Keratinocyte (primary cell): ENCODE data around the gene CLSTN2. TPM values are rescaled to one million over a fixed set of nuclear protein-coding genes. Genes with fewer than 3 reads are reported as not detected.

ENCODE experiments used
- DNase-seq: peaks from one replicate; pipeline ENCODE4 v3.0.0-alpha.2; 2011; ENCODE audit warnings: low read depth, missing footprints, low spot score
- FAIRE-seq: peaks from 2 replicates; lab custom pipeline; 2011; peaks lifted over from hg19 to GRCh38; lab: Jason Lieb, UNC
- H2AFZ ChIP-seq: 2 replicates; pipeline ENCODE4 v1.6.0; 2012; ENCODE audit warnings: low read length, control low read depth, inconsistent platforms; ENCODE audit not compliant: control insufficient read depth
- H3K27ac ChIP-seq: 2 replicates; pipeline ENCODE4 v1.5.1; 2011; ENCODE audit warnings: low read length; ENCODE audit not compliant: control insufficient read depth, insufficient read depth
- H3K27me3 ChIP-seq: 3 replicates; pipeline ENCODE4 v1.6.0; 2011; ENCODE audit warnings: low read length; ENCODE audit not compliant: control insufficient read depth, insufficient read depth; ENCODE audit errors: extremely low read depth
- H3K36me3 ChIP-seq, 2 experiments: 2 replicates in 1 of 2; 3 replicates in 1 of 2; pipeline ENCODE4 v1.5.1; 2011; ENCODE audit warnings: low read length in 2 of 2, mild to moderate bottlenecking in 1 of 2; ENCODE audit not compliant: control insufficient read depth in 2 of 2, insufficient read depth in 2 of 2; ENCODE audit errors: extremely low read depth in 1 of 2
- H3K4me1 ChIP-seq: 3 replicates; pipeline ENCODE4 v1.5.1; 2011; ENCODE audit warnings: low read length; ENCODE audit not compliant: control insufficient read depth, insufficient read depth; ENCODE audit errors: extremely low read depth
- H3K4me2 ChIP-seq: 3 replicates; pipeline ENCODE4 v1.6.0; 2011; ENCODE audit warnings: low read depth, low read length; ENCODE audit not compliant: control insufficient read depth, insufficient read depth; ENCODE audit errors: extremely low read depth
- H3K4me3 ChIP-seq, 3 experiments: fragments of 200-600 bp in 1 of 3; sonication (generic) in 1 of 3; 2 replicates in 2 of 3; 3 replicates in 1 of 3; pipeline ENCODE4 v1.5.1; 2011 to 2016; ENCODE audit warnings: low read length in 3 of 3, mild to moderate bottlenecking in 3 of 3, control low read depth in 2 of 3, inconsistent platforms in 1 of 3, low read depth in 1 of 3, mixed read lengths in 1 of 3, mixed run types in 1 of 3, moderate library complexity in 1 of 3; ENCODE audit not compliant: control insufficient read depth in 2 of 3, insufficient read depth in 2 of 3; ENCODE audit errors: extremely low read depth in 1 of 3
- H3K79me2 ChIP-seq: 2 replicates; pipeline ENCODE4 v1.6.0; 2012; ENCODE audit warnings: low read length; ENCODE audit not compliant: control insufficient read depth, insufficient read depth
- H3K9ac ChIP-seq: 3 replicates; pipeline ENCODE4 v1.6.0; 2011; ENCODE audit warnings: low read length; ENCODE audit not compliant: control insufficient read depth, insufficient read depth; ENCODE audit errors: extremely low read depth
- H3K9me1 ChIP-seq: 3 replicates; pipeline ENCODE4 v1.6.0; 2011; ENCODE audit warnings: low read length; ENCODE audit not compliant: control insufficient read depth, insufficient read depth; ENCODE audit errors: extremely low read depth
- H3K9me3 ChIP-seq: 2 replicates; pipeline ENCODE4 v1.5.1; 2012; ENCODE audit warnings: low read depth, low read length; ENCODE audit not compliant: control insufficient read depth
- H4K20me1 ChIP-seq: 3 replicates; pipeline ENCODE4 v1.6.0; 2011; ENCODE audit warnings: low read length; ENCODE audit not compliant: control insufficient read depth, insufficient read depth; ENCODE audit errors: extremely low read depth
- EZH2 ChIP-seq: IDR thresholded peaks from one replicate; pipeline ENCODE4 v1.6.1; 2012; ENCODE audit warnings: inconsistent platforms, mild to moderate bottlenecking, low read length, moderate library complexity
- dilution Hi-C: fragments of 300-500 bp; cut with MboI; formaldehyde crosslinking; loops from one replicate; pipeline ENCODE4 v1.7.0; 2020; ENCODE audit warnings: low sequenced_read_pairs; ENCODE audit not compliant: extremely low pct_ligation_motif_present
- polyA plus RNA-seq, 5 experiments: library from polyadenylated mRNA; depleted of rRNA in 3 of 5; stranded (reverse) in 3 of 5; stranded (forward) in 1 of 5; unstranded in 1 of 5; fragments of >200 nt; gene quantifications; 1 replicate in 1 of 5; 2 replicates in 3 of 5; 3 replicates in 1 of 5; pipeline versions ENCODE4 v1.2.1 to v1.2.3, GENCODE V29; 2011 to 2012; ENCODE audit warnings: missing spikeins in 2 of 5, low read depth in 1 of 5, low replicate concordance in 1 of 5
- TF ChIP-seq, protein P1 (sequence below), 3 experiments: IDR thresholded peaks in 1 of 3; conservative IDR thresholded peaks in 1 of 3; optimal IDR thresholded peaks in 1 of 3; 2 replicates in 2 of 3; 3 replicates in 1 of 3; pipeline versions ENCODE3 to v1.5.1; 2011; ENCODE audit warnings: low read length in 3 of 3, mild to moderate bottlenecking in 3 of 3, moderate library complexity in 2 of 3, control low read depth in 1 of 3, inconsistent platforms in 1 of 3; ENCODE audit not compliant: insufficient read depth in 2 of 3; ENCODE audit errors: extremely low read depth in 1 of 3

CLSTN2 gene
- polyA plus RNA-seq, 1 donor (not counting 4 experiments of a cell fraction or from before 2014, with no cell fraction given) = 0.09 TPM

- Histone ChIP-seq H3K9ac (no peak overlapping the region), H3K36me3 (no peaks in the 10 kb centered on the region), H2AFZ (no peak overlapping the region), H4K20me1 (no peaks in the 10 kb centered on the region), H3K4me2 (no peak overlapping the region), H3K27me3 (no peaks in the 10 kb centered on the region), H3K9me1 (no peaks in the 10 kb centered on the region), H3K9me3 (no peaks in the 10 kb centered on the region), H3K4me1 (no peaks in the 10 kb centered on the region), H3K79me2 (no peaks in the 10 kb centered on the region), H3K4me3 (no peak overlapping the region), H3K27ac (no peak overlapping the region)
- no peak for TF ChIP-seq EZH2
- TF ChIP-seq, protein P1, sequence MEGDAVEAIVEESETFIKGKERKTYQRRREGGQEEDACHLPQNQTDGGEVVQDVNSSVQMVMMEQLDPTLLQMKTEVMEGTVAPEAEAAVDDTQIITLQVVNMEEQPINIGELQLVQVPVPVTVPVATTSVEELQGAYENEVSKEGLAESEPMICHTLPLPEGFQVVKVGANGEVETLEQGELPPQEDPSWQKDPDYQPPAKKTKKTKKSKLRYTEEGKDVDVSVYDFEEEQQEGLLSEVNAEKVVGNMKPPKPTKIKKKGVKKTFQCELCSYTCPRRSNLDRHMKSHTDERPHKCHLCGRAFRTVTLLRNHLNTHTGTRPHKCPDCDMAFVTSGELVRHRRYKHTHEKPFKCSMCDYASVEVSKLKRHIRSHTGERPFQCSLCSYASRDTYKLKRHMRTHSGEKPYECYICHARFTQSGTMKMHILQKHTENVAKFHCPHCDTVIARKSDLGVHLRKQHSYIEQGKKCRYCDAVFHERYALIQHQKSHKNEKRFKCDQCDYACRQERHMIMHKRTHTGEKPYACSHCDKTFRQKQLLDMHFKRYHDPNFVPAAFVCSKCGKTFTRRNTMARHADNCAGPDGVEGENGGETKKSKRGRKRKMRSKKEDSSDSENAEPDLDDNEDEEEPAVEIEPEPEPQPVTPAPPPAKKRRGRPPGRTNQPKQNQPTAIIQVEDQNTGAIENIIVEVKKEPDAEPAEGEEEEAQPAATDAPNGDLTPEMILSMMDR (optimal IDR thresholded peaks at IDR 0.05 in 1 of 3, IDR thresholded peaks at IDR 0.05 in 1 of 3, conservative IDR thresholded peaks at IDR 0.05 in 1 of 3; ENCODE audit: extremely low read depth in 1 of 3, insufficient read depth in 2 of 3, low read length in 3 of 3) = no peak
- FAIRE-seq = no peak
- DNase-seq = no peak
- dilution Hi-C loops = no loop called here
Observed at GRCh38 chr3:140365872-140366697, 431.1 kb downstream of the CLSTN2 start.

DNA sequence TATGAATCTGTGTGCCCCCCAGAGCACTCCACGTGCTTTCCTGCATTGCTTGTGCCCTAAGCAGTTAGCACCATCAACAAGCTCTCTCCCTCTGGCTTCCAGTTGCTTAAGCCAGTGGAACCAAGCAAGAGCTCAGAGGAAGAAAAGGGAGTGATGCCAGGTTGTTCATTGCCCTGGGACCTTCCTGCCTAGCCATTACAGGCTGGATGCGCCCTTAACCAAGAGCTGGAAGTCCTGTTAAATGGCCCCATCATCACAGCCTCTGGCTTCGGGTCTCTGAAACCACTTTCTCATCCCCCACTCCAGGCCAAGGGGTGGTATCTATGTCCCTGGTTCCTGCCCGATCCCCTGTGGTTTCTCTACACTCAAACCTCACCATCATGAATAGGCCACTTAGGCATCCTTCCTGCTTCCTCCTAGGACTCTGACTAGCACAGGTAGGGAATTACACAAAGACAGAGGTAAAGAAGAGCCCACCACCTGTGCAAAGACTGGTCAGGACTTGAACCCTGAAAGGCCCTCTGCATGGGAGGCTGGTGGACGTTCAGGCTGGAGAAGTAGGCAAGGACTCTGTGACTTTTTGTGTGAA is 433.3 kb downstream of the CLSTN2 start:
- Histone ChIP-seq H3K9ac (no peak overlapping the region), H3K27me3 (no peaks in the 10 kb centered on the region), H3K4me1 (no peaks in the 10 kb centered on the region), H3K79me2 (no peaks in the 10 kb centered on the region), H3K9me3 (no peaks in the 10 kb centered on the region), H3K4me3 (no peak overlapping the region), H3K27ac (no peak overlapping the region), H4K20me1 (no peaks in the 10 kb centered on the region), H3K9me1 (no peaks in the 10 kb centered on the region), H3K36me3 (no peaks in the 10 kb centered on the region), H2AFZ (no peak overlapping the region), H3K4me2 (no peak overlapping the region)
- dilution Hi-C loops = no loop called here
- TF ChIP-seq, protein P1 (optimal IDR thresholded peaks at IDR 0.05 in 1 of 3, IDR thresholded peaks at IDR 0.05 in 1 of 3, conservative IDR thresholded peaks at IDR 0.05 in 1 of 3; ENCODE audit: extremely low read depth in 1 of 3, insufficient read depth in 2 of 3, low read length in 3 of 3) = no peak
- TF ChIP-seq EZH2 = no peak
- FAIRE-seq = no peak
- no peak for DNase-seq
